Measurements from ENCODE around the gene ARHGAP45. TPM values are rescaled to one million over a fixed set of nuclear protein-coding genes. Genes with fewer than 3 reads are reported as not detected.
"Not testable (repeated sequence)": the region's sequence is repeated elsewhere in the genome, so short reads cannot be mapped to it uniquely, and the experiment has no call there.

ARHGAP45 gene
- total RNA-seq, 2 donors from 2014 or later, result 171 to 174 TPM

GRCh38 chr19:1122021-1122971, 55.3 kb downstream of the ARHGAP45 start:
- Mint-ChIP-seq H3K9me3 (no peaks in the 10 kb centered on the region), H3K27ac (peak overlapping the region in 1 of 2 donors; percentile 74), H3K36me3 (peaks cover 0 to 19% of the 10 kb centered on the region in 2 donors)
- ATAC-seq (no peak), DNase-seq (ENCODE audit: low spot score in 2 of 2) (no peak)

- peaks cover 0 to 26% of the 10 kb centered on the region in 2 donors for H3K36me3 Mint-ChIP-seq
- peak overlapping the region in 1 of 2 donors; percentile 74 for H3K27ac Mint-ChIP-seq
Measured at GRCh38 chr19:1122972-1123363, 56.0 kb downstream of the ARHGAP45 start.

GRCh38 chr19:1123381-1123780, 56.4 kb downstream of the ARHGAP45 start:
- H3K27ac Mint-ChIP-seq, result no peak overlapping the region
- peaks cover 0 to 24% of the 10 kb centered on the region in 2 donors for H3K36me3 Mint-ChIP-seq
- no peaks in the 10 kb centered on the region for H3K9me3 Mint-ChIP-seq
- DNase-seq (ENCODE audit: low spot score in 2 of 2), result no peak
- ATAC-seq, result peak in 1 of 2 donors; percentile 9

More at GRCh38 chr19:1122972-1123363, 56.0 kb downstream of the ARHGAP45 start:
- H3K9me3 Mint-ChIP-seq, result no peaks in the 10 kb centered on the region
- DNase-seq (ENCODE audit: low spot score in 2 of 2), result peak in 1 of 2 donors; percentile 68
- ATAC-seq, result peak; percentile 59 to 74

- DNase-seq (ENCODE audit: low spot score in 2 of 2) (no peak), ATAC-seq (no peak)
- Mint-ChIP-seq H3K27ac (peak overlapping the region in 1 of 2 donors; percentile 62), H3K9me3 (no peaks in the 10 kb centered on the region), H3K36me3 (peaks cover 0 to 20% of the 10 kb centered on the region in 2 donors)
Measured at GRCh38 chr19:1123885-1124677, 57.1 kb downstream of the ARHGAP45 start.

- ATAC-seq (no peak), DNase-seq (ENCODE audit: low spot score in 2 of 2) (no peak)
- peak overlapping the region; percentile 60 to 95 for H3K27ac Mint-ChIP-seq
- no peaks in the 10 kb centered on the region for H3K9me3 Mint-ChIP-seq
- peaks cover 6 to 29% of the 10 kb centered on the region in 2 donors for H3K36me3 Mint-ChIP-seq
Measured at GRCh38 chr19:1125601-1126467, 58.9 kb downstream of the ARHGAP45 start.

- DNase-seq (ENCODE audit: low spot score in 2 of 2) (no peak), ATAC-seq (no peak)
- Mint-ChIP-seq H3K36me3 (peaks cover 8 to 25% of the 10 kb centered on the region in 2 donors), H3K9me3 (no peaks in the 10 kb centered on the region), H3K27ac (peak overlapping the region; percentile 44 to 70)
Measured at GRCh38 chr19:1126984-1127760, 60.2 kb downstream of the ARHGAP45 start.

- peak overlapping the region; percentile 44 to 70 for H3K27ac Mint-ChIP-seq
- H3K36me3 Mint-ChIP-seq, result peaks cover 8 to 25% of the 10 kb centered on the region in 2 donors
- no peak for DNase-seq (ENCODE audit: low spot score in 2 of 2)
- no peaks in the 10 kb centered on the region for H3K9me3 Mint-ChIP-seq
- ATAC-seq, result no peak
Measured at GRCh38 chr19:1128106-1128505, 61.1 kb downstream of the ARHGAP45 start.

- H3K9me3 Mint-ChIP-seq; DNase-seq (ENCODE audit: low spot score in 2 of 2); ATAC-seq: not testable (repeated sequence)
- Mint-ChIP-seq H3K27ac (peak overlapping the region; percentile 82 to 97), H3K36me3 (peaks cover 8 to 30% of the 10 kb centered on the region in 2 donors)
Measured at GRCh38 chr19:1129084-1129483, 62.1 kb downstream of the ARHGAP45 start.

- DNase-seq (ENCODE audit: low spot score in 2 of 2), result no peak
- H3K36me3 Mint-ChIP-seq, result peaks cover 8 to 30% of the 10 kb centered on the region in 2 donors
- H3K27ac Mint-ChIP-seq, result peak overlapping the region; percentile 87 to 97
- no peak for ATAC-seq
- H3K9me3 Mint-ChIP-seq, result no peaks in the 10 kb centered on the region
Measured at GRCh38 chr19:1129535-1129934, 62.6 kb downstream of the ARHGAP45 start.

GRCh38 chr19:1130771-1131717, 64.1 kb downstream of the ARHGAP45 start:
- DNase-seq (ENCODE audit: low spot score in 2 of 2) (peak in 1 of 2 donors; percentile 42), ATAC-seq (peak; percentile 3 to 4)
- Mint-ChIP-seq H3K27ac (peak overlapping the region; percentile 94 to 97), H3K36me3 (peaks cover 8 to 30% of the 10 kb centered on the region in 2 donors), H3K9me3 (no peaks in the 10 kb centered on the region)

GRCh38 chr19:1131718-1132551, 65.0 kb downstream of the ARHGAP45 start:
- ATAC-seq, result peak; percentile 74 to 81
- Mint-ChIP-seq H3K27ac (peak overlapping the region; percentile 94 to 97), H3K9me3 (no peaks in the 10 kb centered on the region), H3K36me3 (peaks cover 8 to 29% of the 10 kb centered on the region in 2 donors)
- peak; percentile 89 to 94 for DNase-seq (ENCODE audit: low spot score in 2 of 2)

GRCh38 chr19:1132552-1133383, 65.8 kb downstream of the ARHGAP45 start:
- H3K9me3 Mint-ChIP-seq, result no peaks in the 10 kb centered on the region
- peak; percentile 21 to 52 for ATAC-seq
- DNase-seq (ENCODE audit: low spot score in 2 of 2), result peak; percentile 40 to 88
- H3K36me3 Mint-ChIP-seq, result peaks cover 8 to 20% of the 10 kb centered on the region in 2 donors
- peak overlapping the region; percentile 92 to 97 for H3K27ac Mint-ChIP-seq

- Mint-ChIP-seq H3K27ac (peak overlapping the region; percentile 92 to 97), H3K9me3 (no peaks in the 10 kb centered on the region), H3K36me3 (peaks cover 8 to 17% of the 10 kb centered on the region in 2 donors)
- ATAC-seq (peak; percentile 37 to 48), DNase-seq (ENCODE audit: low spot score in 2 of 2) (peak; percentile 72 to 83)
Measured at GRCh38 chr19:1133471-1133929, 66.5 kb downstream of the ARHGAP45 start.

Measured in activated naive CD4-positive, alpha-beta T cell treated with anti-CD3 and anti-CD28 coated beads, Interleukin-2, amount 50 U/mL, for 72 hours (primary cell).